NCI-H748 treated with DMSO at 0.1 percent for 48 hours (cell line): ENCODE measurements around the gene COL1A2.
A peak's percentile ranks its signal among the peaks of the same experiment; 100 is the strongest.

Experiments
- DNase-seq: peaks from one replicate; lab custom pipeline; 2025; lab: John Stamatoyannopoulos, UW

Gene COL1A2

DNA sequence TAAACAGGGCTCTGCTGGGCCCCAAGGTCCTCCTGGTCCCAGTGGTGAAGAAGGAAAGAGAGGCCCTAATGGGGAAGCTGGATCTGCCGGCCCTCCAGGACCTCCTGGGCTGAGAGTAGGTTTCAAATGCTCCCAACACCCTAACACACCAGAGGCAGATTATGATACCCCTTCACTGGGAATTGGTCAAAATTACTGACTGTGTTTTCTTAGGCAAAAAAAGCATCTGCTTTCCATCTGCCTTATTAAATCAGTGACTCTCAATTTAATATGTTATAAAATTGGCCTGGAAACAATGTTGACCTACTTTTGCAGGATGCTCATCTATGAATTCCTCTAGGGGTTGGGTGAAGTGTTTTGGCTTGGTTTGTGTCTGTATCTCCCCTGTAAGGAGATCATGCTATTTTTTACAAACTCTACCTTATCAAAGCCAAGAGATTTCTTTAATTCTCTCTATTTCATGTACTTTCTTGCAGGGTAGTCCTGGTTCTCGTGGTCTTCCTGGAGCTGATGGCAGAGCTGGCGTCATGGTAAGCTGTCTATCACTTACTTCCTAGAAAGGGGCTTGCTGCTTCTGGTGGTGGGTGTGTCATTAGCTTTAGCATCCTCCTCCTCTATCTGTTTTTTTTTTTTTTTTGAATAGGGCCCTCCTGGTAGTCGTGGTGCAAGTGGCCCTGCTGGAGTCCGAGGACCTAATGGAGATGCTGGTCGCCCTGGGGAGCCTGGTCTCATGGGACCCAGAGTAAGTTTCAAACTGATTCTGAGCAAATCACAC, 15.9 kb downstream of the COL1A2 start:
- no peak for DNase-seq

DNA sequence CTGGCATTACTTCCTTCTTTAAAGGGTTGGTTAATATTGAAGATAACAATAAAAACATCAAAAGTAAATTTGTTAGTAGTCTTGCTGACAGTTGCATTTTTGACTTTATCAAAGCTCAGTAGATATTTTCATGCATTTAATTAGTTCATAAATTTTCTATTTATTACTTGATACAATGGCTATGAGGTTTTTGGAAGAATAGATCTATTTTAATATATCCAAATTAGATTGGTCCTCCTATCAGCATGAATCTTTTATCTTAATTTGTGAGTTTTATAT, 16.4 kb downstream of the COL1A2 start:
- DNase-seq, result no peak

DNA sequence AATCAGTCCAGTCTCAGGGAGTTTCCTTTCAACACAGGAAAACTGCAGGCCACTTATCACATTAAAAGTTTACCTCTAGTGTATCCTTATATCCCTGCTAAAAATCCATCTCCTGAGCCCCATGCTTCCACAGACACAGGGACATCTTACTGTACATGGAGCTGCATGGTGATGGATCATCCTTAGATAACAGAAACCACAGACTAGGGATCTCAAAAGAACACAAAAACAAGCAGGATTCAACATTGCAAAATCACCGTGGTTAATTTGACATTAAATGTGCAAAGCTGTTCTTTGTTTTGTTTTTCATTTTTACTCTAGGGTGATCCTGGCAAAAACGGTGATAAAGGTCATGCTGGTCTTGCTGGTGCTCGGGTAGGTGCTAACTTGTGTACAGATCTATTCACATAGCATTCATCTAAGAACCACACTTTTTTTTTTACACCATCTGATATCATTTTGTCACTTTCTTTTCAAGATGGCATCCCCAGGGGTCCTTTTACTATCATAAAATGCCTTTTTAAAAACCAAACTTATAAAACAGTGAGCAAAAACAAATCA, 18.1 kb downstream of the COL1A2 start:
- no peak for DNase-seq

DNA sequence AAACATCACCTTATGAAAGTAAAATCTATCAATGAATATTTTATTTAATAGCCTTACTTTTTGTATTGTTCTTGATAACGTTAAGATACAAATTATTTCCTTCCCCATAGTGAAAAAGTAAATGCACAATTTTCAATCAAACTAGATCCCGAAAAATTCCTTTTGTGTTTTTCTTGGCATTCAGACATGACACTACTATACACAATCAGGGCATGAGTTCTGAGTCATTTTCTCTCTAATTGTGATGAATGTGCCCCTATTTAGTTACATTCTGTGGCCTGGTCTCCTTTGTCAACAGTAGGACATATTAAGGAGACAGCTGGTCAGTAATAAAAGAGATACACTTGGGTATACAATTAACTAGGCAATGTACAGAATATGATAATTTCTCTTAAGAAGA, 19.8 kb downstream of the COL1A2 start:
- peak; percentile 30 for DNase-seq

DNA sequence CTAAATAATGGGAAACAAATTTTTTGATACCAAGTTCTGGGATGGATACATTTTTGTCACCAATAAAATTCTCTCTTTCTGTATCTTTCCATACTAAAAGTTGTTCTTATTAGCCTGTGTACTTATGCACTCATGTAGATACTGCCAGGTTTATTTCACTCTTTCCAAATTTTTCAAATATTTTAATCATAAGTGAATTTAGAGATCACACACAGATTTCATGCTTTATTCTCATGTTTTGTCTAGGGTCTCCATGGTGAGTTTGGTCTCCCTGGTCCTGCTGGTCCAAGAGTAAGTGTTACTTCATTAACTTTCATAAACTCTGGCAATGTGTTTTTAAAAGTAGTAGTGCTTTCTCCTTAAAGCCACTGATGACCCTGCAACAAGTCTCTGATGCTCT, 20.3 kb downstream of the COL1A2 start:
- no peak for DNase-seq

DNA sequence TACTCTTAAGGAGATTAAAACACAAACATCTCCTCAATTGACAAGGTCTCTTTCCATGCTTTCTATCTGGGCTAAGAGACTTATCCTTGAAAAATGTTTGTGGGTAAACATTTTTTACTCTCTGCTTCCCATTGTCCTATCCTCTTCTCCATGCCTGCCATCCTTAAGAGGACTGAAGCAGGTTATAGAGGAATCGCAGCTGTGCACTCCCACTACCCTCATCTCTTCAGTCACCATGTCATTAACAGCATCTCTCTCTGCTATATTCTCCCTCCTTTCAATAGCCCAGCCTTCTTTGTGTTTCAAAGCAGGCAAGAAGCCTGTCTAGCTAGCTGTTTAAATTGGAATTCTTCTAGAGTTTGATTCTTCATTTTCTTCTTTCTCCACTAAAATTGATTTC, 22.6 kb downstream of the COL1A2 start:
- DNase-seq, result no peak

DNA sequence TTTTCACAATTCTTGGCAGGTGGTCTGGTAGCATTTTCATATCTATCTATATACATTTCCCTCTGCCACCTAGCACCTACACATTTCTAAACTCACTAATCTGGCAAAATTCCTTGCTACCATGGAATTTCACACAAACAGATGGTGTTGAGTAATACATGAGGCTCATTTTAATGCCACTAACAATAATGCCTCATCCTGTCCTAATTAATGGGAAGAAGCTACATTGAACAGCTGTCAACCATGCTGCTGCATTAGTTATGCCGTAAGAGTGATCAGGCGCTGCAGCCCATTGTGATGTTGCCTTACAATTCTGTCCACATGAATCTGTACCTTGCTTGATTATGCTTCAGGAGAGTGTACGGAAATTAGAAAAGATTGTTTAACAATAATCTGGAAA, 23.2 kb downstream of the COL1A2 start:
- DNase-seq, result no peak

DNA sequence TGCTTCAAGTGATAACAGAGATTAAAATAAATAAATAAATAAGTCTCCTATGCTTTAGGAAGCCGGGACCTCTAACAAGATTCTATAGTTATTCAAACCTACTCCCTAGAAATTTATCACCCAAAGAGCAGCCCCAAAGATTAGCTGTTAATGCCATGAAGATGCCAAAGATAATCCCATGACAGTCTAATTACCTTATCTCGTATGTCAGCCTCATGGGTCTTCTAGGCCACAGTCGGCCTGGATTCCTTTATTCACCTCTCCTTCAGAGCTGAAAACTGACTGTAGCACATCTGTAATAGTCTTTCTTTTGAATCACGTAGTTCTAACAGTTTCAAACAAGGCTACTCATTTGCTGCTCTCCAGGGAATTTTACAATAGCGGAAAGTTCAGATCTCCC, 24.2 kb downstream of the COL1A2 start:
- no peak for DNase-seq

DNA sequence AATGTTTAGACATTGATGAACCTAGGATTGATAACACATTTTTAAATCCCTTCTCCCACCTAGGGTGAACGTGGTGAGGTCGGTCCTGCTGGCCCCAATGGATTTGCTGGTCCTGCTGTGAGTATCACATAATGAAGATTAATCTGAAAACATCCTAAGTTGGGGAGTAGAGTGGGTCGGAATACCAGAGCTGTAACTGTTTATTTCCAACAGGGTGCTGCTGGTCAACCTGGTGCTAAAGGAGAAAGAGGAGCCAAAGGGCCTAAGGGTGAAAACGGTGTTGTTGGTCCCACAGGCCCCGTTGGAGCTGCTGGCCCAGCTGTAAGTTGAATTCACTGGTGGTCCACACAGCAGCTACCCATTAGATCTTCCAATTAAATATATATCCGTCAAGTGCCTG, 25.6 kb downstream of the COL1A2 start:
- no peak for DNase-seq

DNA sequence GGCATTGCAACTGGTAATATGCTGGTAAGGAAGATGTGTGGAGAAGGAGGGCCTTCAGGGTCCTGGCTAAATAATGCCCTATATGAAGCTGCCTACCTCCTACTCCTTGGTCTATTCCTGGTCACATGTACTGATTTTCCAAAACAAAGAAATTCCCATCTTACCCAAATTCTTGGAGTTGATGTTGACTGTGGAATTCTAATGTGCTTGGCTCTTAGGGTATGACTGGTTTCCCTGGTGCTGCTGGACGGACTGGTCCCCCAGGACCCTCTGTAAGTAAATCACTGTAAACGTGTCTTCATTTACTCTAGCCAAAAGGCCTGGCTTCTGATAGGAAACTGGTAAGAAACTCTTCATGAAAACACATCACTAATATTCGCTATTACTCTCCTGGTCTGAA, 27.0 kb downstream of the COL1A2 start:
- DNase-seq, result no peak

DNA sequence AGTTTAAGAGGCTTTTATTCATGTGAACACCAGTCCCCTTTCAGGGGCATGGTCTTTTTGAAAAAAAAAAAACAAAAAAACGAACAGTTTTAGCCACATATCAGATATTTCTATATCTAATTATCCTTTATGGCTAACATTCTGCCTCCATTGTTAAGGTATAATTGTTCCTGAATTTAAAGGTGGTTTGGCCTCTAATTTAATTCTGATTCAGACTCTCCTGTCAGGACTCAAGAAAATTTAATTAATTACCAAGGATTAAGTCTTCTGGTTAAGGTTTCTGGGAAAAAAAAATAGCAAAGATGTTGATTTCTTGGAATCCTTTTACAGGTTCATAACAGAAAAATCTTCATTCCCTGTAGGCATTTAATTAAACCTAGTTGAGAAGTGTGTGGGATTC, 27.4 kb downstream of the COL1A2 start:
- no peak for DNase-seq

DNA sequence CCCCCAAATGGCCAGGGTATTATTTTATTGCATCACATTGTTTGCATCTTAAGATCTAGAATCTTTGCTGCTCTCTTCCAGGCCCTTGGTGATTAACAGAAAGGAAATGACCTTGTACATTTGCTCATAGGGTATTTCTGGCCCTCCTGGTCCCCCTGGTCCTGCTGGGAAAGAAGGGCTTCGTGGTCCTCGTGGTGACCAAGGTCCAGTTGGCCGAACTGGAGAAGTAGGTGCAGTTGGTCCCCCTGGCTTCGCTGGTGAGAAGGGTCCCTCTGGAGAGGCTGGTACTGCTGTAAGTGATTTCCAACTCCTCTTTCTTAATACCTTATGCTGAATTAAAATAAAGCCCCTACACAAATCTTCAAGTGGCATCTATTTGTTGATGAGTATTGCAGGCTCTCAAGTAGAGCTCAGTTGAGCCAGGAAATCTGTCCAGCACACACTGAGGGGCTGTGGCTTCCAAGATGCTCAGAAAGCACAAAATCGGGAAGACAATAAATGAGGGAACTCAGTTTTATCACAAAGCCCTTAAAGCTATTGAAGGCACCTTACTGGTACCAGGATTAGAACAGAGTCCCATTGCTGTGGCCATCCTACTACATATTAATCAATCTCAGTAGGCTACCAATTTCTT, 28.2 kb downstream of the COL1A2 start:
- DNase-seq, result no peak

DNA sequence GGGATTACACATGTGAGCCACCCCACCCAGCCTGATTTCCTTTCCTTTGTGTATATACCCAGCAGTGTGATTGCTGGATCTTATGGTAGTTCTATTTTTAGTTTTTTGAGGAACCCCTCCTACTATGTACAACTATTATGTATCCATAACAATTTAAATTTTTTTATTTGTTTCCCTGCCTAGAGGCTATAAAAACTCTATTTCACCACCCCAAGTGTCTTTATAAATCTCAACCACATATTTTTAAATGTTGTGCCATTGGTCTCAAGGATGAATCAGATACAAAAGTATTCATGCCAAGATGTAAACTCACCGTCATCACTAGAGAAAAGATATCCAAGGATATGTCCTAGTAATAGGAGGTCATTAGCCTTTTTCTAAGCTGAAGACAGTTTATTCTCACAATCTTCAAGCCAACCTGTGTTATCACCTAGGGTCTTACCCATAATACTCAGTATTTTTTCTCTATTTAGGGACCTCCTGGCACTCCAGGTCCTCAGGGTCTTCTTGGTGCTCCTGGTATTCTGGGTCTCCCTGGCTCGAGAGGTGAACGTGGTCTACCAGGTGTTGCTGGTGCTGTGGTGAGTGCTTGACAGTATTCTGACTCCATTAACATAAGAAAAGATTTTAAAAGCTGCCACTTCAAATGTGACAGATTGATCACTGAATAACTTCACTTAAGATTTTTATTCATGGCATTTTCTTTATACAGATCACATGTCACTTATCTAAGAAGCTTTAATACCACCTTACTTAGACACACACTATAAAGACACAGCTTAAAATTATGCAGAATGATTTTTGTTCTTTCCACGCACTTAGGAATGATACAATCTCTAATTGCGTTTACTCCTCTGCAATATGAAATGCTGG, 29.4 kb downstream of the COL1A2 start:
- DNase-seq, result no peak

DNA sequence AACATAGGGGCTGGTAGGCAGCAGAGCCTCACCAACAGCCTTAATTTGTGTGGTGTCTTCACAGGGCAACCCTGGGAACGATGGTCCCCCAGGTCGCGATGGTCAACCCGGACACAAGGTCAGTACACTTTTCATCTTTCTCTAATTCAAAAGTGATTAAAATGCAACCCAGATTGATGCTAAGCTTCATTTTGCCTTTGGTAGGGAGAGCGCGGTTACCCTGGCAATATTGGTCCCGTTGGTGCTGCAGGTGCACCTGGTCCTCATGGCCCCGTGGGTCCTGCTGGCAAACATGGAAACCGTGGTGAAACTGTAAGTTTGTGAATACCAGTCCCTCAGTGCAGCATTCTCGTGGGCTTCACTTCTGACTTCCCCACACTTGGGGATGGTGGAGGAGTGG, 30.9 kb downstream of the COL1A2 start:
- no peak for DNase-seq

DNA sequence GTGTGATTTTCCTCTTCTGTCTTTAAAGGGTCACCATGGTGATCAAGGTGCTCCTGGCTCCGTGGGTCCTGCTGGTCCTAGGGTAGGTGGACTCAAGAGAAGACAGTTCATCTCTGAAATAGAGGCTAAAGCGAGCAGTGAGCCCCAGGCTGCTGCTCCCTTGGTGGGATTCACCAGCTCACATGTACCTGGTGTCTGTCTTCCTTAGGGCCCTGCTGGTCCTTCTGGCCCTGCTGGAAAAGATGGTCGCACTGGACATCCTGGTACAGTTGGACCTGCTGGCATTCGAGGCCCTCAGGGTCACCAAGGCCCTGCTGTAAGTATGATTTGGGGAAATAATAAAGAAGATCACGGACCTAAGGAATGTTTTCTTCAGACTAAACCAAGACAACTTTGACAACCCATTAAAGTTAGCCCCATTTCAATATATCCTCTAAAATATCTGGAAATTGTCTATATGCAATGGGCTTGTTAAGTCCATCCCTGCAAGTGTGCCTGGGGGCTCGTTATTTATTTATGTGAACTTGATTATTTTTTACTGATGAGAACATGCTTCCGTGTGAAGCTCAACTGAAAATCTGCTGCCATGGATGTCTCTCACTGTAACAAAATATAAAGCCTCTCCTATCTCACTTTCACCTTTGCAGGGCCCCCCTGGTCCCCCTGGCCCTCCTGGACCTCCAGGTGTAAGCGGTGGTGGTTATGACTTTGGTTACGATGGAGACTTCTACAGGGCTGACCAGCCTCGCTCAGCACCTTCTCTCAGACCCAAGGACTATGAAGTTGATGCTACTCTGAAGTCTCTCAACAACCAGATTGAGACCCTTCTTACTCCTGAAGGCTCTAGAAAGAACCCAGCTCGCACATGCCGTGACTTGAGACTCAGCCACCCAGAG, 32.5 kb downstream of the COL1A2 start:
- DNase-seq, result no peak

DNA sequence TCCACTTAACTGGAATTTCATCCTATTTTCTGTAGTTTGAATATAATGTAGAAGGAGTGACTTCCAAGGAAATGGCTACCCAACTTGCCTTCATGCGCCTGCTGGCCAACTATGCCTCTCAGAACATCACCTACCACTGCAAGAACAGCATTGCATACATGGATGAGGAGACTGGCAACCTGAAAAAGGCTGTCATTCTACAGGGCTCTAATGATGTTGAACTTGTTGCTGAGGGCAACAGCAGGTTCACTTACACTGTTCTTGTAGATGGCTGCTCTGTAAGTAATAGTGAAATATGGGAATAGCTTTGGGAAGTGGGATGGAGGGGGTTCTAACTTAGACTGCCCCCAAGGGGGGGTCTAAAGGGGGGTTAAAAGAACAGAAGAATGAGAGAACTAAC, 34.5 kb downstream of the COL1A2 start:
- DNase-seq, result no peak

DNA sequence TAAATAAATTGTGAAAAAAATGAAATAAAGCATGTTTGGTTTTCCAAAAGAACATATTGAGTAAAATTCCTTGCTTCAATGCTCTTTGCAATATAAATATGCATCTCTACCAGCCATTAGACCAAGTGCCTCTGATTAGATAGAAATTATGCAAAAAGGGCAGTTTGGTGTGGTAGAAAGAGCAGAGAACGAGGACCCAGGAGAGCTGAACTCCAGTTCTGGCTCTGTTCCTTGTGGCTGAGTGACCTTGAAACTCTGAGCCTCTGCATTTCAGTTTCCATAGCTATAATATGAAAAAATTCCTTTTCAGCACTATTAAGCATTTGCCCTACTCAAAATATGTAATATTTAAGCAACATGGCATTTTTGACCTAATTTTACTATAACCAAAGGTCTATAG, 36.5 kb downstream of the COL1A2 start:
- DNase-seq, result no peak

DNA sequence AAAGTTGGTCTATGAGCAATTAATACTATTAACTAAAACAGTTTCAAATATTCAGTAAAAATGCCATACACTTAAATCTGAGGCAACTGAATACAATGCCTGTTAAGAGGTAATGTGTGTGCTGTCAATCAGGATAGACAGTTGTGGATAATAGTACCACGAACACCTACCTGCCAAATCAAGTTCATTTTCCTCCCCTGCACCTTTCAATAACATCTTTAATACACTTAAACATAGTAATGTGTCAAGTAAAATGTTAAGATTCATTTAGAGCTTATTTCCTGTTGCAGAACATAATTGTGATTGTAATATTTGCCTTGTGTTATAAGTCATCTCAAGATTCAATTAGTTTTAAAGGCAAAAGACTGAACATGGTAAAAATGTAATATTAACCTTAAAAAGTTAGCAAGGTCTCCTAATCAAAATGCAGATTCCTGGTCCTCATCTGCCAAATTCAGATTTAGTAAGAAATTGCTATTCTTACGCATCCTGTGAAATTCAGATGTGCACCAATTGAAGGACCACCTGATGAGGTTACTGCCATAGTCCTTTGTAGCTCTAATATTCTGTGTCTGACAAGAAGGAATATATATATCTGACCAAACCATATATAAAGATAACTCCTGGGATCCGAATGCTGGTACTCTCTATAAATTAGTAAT, 37.1 kb downstream of the COL1A2 start:
- DNase-seq, result no peak

DNA sequence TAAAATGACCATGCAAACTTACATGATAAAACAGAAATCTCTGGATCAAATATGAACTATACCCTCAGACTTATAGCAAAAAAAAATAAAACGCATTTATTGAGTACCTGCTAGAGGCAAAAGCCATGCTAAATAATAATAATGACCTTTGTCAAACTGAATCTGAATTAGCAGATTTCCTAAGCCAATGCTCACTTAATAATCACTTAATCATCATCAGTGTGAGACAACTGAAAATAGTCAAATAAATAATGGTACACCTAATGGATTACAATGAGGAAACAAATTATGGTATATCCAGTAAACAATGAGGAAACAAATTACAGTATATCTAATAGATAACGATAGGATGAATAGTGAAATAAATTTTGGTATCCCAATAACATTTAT, 37.6 kb downstream of the COL1A2 start:
- DNase-seq, result no peak

DNA sequence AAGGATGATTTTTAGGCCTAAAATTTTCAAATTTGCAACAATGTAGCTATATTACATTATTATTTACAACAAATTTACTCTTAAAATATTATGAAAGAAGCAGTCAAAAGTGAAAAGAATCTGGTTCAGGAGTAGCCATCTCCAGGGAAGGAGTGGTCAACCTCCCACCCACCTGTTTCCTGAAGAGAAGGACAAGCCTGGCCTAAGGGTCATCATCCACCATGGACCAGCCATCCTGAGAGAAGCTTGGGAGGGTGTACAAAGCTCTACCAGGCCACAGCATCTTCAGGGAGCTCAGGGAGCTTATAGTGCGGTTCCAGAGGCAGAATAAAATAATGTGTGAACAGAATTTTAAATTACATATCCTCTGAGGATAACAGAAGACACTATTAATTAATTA, 38.1 kb downstream of the COL1A2 start:
- no peak for DNase-seq

DNA sequence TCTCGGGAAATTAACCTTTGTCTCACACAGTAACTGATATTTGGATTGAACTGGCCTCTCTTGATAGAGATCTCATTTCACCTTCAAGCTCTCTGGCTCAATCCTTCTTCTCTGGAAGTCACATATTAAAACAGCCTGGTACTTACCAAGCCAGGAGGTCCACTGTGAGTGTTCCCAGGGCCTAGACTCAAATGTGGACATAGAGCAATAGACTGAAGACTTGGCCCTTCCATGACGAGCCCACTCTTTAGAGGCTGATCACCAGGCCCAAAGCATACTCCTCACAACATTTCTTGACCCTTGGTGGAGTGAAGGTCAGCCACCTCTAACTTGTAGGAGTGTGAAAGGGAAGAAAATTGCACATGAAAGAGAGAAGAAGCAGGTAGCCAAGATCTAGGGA, 38.5 kb downstream of the COL1A2 start:
- DNase-seq, result no peak
